PFSK-1 (cell line): ENCODE results near the gene LIME1. TPM values are rescaled to one million over a fixed set of nuclear protein-coding genes. Genes with fewer than 3 reads are reported as not detected.

ENCODE experiments used
- FOXP2 ChIP-seq: optimal IDR thresholded peaks from 2 replicates; pipeline ENCODE3; 2011; ENCODE audit warnings: borderline replicate concordance, control low read depth, inconsistent platforms; ENCODE audit not compliant: insufficient read depth; ENCODE audit errors: extremely low read length, extremely low read depth
- POLR2AphosphoS5 ChIP-seq: IDR thresholded peaks from 2 replicates; pipeline ENCODE4 v1.6.1; 2012; ENCODE audit warnings: low read depth, mild to moderate bottlenecking, control low read depth, low read length, moderate library complexity
- REST ChIP-seq, 2 experiments: IDR thresholded peaks; 2 replicates each; pipeline versions ENCODE4 v1.6.1 to v1.8.0; 2011 to 2012; ENCODE audit warnings: low read depth in 2 of 2, low read length in 2 of 2, control low read depth in 1 of 2, inconsistent platforms in 1 of 2, mild to moderate bottlenecking in 1 of 2, moderate library complexity in 1 of 2; ENCODE audit not compliant: insufficient read depth in 1 of 2
- SIN3A ChIP-seq: IDR thresholded peaks from 2 replicates; pipeline ENCODE4 v1.6.1; 2012; ENCODE audit warnings: mild to moderate bottlenecking, low read length, moderate library complexity, borderline replicate concordance; ENCODE audit not compliant: insufficient read depth
- TAF1 ChIP-seq: IDR thresholded peaks from 2 replicates; pipeline ENCODE4 v1.6.1; 2012; ENCODE audit warnings: low read length, control low read depth, borderline replicate concordance; ENCODE audit not compliant: insufficient read depth
- polyA plus RNA-seq: library from polyadenylated mRNA; unstranded; fragments of >200 nt; gene quantifications from one replicate; pipeline ENCODE4 v1.2.1, GENCODE V29; 2012; ENCODE audit warnings: low read depth, missing spikeins; ENCODE audit not compliant: insufficient read length

The LIME1 gene
- 29.9 TPM for polyA plus RNA-seq

- no peak for TF ChIP-seq FOXP2
- TF ChIP-seq REST (IDR thresholded peaks at IDR 0.05; ENCODE audit: insufficient read depth in 1 of 2, low read depth in 2 of 2, low read length in 2 of 2): no peak
- no peak for TF ChIP-seq SIN3A
- TF ChIP-seq TAF1: no peak
- no peak for TF ChIP-seq POLR2AphosphoS5
These were observed at the start of gene LIME1 for GRCh38 chr20:63735859-63736718. LIME1 (plus strand) TSS chr20:63736664; CDS start chr20:63737550, 886 bp downstream.

- no peak for TF ChIP-seq REST (IDR thresholded peaks at IDR 0.05; ENCODE audit: insufficient read depth in 1 of 2, low read depth in 2 of 2, low read length in 2 of 2)
- no peak for TF ChIP-seq FOXP2
- TF ChIP-seq POLR2AphosphoS5: 0 out of 2 replicates have a peak, but pooled peaks have one; percentile 29
- TF ChIP-seq SIN3A: no peak
These were observed 48.9 kb upstream of the LIME1 start for GRCh38 chr20:63687419-63688178.

GRCh38 chr20:63688228-63689045, 48.0 kb upstream of the LIME1 start:
- no peak for TF ChIP-seq REST (IDR thresholded peaks at IDR 0.05; ENCODE audit: insufficient read depth in 1 of 2, low read depth in 2 of 2, low read length in 2 of 2)
- no peak for TF ChIP-seq SIN3A
- TF ChIP-seq POLR2AphosphoS5: 0 out of 2 replicates have a peak, but pooled peaks have one; percentile 7

GRCh38 chr20:63689046-63690002, 47.1 kb upstream of the LIME1 start:
- TF ChIP-seq POLR2AphosphoS5: no peak
- TF ChIP-seq SIN3A: no peak
- TF ChIP-seq FOXP2: no peak
- no peak for TF ChIP-seq REST (IDR thresholded peaks at IDR 0.05; ENCODE audit: insufficient read depth in 1 of 2, low read depth in 2 of 2, low read length in 2 of 2)
- TF ChIP-seq TAF1: no peak
